Keratinocyte (primary cell): Measurements from ENCODE around the gene XRRA1.

Experiments
- CTCF ChIP-seq, 3 experiments: IDR thresholded peaks in 1 of 3; conservative IDR thresholded peaks in 1 of 3; optimal IDR thresholded peaks in 1 of 3; 2 replicates in 2 of 3; 3 replicates in 1 of 3; pipeline versions ENCODE3 to v1.5.1; 2011; ENCODE audit warnings: low read length in 3 of 3, mild to moderate bottlenecking in 3 of 3, moderate library complexity in 2 of 3, control low read depth in 1 of 3, inconsistent platforms in 1 of 3; ENCODE audit not compliant: insufficient read depth in 2 of 3; ENCODE audit errors: extremely low read depth in 1 of 3
- EZH2 ChIP-seq: IDR thresholded peaks from one replicate; pipeline ENCODE4 v1.6.1; 2012; ENCODE audit warnings: inconsistent platforms, mild to moderate bottlenecking, low read length, moderate library complexity

DNA sequence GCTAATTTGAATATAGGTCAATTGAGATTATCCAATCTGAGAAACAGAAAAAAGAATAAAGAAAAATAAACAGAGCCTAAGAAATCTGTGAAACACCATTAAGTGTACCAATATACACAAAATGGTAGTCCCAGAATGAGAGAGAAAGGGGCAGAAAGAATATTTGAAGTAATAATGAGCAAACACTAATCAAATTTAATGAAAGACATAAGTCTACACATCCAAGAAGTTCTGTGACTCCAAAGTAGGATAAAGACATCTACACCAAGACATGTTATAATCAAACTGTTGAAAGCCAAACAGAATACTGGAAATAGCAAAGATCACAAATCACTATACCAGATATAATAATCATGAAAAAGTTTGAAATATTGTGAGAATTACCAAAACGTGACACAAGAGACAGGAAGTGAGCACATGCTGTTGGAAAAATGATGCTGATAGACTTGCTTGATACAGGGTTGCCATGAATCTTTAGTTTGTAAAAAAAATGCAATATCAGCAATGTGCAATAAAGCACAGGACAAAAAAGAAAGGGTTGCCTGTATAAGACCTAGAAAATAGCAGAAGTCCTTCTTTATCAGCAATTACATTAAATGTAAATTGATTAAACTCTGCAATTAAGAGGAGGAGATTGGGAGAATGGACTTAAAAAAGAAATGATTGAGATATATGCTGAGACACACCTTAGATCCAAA, 124.5 kb downstream of the XRRA1 start:
- no peak for TF ChIP-seq EZH2
- TF ChIP-seq CTCF (optimal IDR thresholded peaks at IDR 0.05 in 1 of 3, IDR thresholded peaks at IDR 0.05 in 1 of 3, conservative IDR thresholded peaks at IDR 0.05 in 1 of 3; ENCODE audit: extremely low read depth in 1 of 3, insufficient read depth in 2 of 3, low read length in 3 of 3) = no peak
